Neural progenitor cell (in vitro differentiated cells): ENCODE measurements around the gene EOLA1.
"Not testable (repeated sequence)": the region's sequence is repeated elsewhere in the genome, so short reads cannot be mapped to it uniquely, and the experiment has no call there.

ENCODE experiments used
- CTCF ChIP-seq: fragments of 200-600 bp; sonication (generic); IDR thresholded peaks from 2 replicates; pipeline ENCODE4 v1.5.1; 2017; ENCODE audit warnings: antibody characterized with exemption, mild to moderate bottlenecking
- EZH2 ChIP-seq: fragments of 200-600 bp; sonication (generic); IDR thresholded peaks from 2 replicates; pipeline ENCODE4 v1.6.1; 2017; ENCODE audit warnings: antibody characterized with exemption, mild to moderate bottlenecking, moderate library complexity
- EZH2phosphoT487 ChIP-seq: fragments of 200-600 bp; sonication (generic); IDR thresholded peaks from 2 replicates; pipeline ENCODE4 v1.6.1; 2017; ENCODE audit warnings: antibody characterized with exemption

DNA sequence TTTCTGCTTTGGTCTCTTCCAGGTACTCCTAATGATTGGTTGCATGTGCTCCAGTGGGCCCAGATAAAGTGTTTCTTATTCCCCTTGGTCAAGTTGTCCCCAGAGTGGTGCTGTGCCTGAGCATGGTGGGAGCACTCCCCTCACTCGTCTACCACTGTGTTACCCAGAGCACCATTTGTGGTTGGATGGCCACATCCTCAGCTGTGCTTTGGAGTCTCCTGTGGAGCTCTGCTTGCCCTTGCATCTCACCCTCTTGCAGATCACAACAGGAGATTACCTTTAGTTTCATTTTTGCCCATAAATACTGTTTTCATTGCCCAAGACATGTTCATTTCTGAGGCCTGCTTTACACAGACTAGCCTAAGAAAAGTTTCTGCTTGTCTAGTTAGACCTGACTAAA lies 9.6 kb downstream of the EOLA1 start:
- not testable (repeated sequence) for TF ChIP-seq EZH2, CTCF, EZH2phosphoT487
